Mammary epithelial cell (primary cell): ENCODE data around the gene NAA40.

Experiments
- EZH2 ChIP-seq: IDR thresholded peaks from 2 replicates; pipeline ENCODE4 v1.6.1; 2012; ENCODE audit warnings: low read length, inconsistent platforms, borderline replicate concordance
- TF ChIP-seq, protein P1 (sequence below), 2 donors: IDR thresholded peaks in 1 of 2; conservative IDR thresholded peaks in 1 of 2; 2 replicates each; pipeline ENCODE4 v1.5.1; 2011 to 2012; ENCODE audit warnings: inconsistent platforms in 2 of 2, low read length in 2 of 2, mild to moderate bottlenecking in 2 of 2, control low read depth in 1 of 2, low read depth in 1 of 2; ENCODE audit not compliant: insufficient read depth in 1 of 2; ENCODE audit errors: extremely low read depth in 1 of 2

GRCh38 chr11:63893355-63893754 lies 45.4 kb upstream of the NAA40 start:
- TF ChIP-seq, protein P1, sequence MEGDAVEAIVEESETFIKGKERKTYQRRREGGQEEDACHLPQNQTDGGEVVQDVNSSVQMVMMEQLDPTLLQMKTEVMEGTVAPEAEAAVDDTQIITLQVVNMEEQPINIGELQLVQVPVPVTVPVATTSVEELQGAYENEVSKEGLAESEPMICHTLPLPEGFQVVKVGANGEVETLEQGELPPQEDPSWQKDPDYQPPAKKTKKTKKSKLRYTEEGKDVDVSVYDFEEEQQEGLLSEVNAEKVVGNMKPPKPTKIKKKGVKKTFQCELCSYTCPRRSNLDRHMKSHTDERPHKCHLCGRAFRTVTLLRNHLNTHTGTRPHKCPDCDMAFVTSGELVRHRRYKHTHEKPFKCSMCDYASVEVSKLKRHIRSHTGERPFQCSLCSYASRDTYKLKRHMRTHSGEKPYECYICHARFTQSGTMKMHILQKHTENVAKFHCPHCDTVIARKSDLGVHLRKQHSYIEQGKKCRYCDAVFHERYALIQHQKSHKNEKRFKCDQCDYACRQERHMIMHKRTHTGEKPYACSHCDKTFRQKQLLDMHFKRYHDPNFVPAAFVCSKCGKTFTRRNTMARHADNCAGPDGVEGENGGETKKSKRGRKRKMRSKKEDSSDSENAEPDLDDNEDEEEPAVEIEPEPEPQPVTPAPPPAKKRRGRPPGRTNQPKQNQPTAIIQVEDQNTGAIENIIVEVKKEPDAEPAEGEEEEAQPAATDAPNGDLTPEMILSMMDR (conservative IDR thresholded peaks at IDR 0.05 in 1 of 2, IDR thresholded peaks at IDR 0.05 in 1 of 2; ENCODE audit: extremely low read depth in 1 of 2, insufficient read depth in 1 of 2, low read depth in 1 of 2, low read length in 2 of 2): no peak
- TF ChIP-seq EZH2: no peak
